Vagina (tissue), 2 donors: ENCODE results near the gene MDM1. TPM values are rescaled to one million over a fixed set of nuclear protein-coding genes. Genes with fewer than 3 reads are reported as not detected.

Experiments
- DNase-seq, 2 donors: peaks; one replicate each; pipeline ENCODE4 v3.0.0-alpha.2; 2017; ENCODE audit errors: extremely low spot score in 2 of 2
- H3K27ac ChIP-seq: fragments of 200-600 bp; sonication (generic); one replicate; pipeline ENCODE4 v1.5.1; 2019
- H3K27me3 ChIP-seq: fragments of 200-600 bp; sonication (generic); one replicate; pipeline ENCODE4 v1.5.1; 2019
- H3K36me3 ChIP-seq, 2 donors: fragments of 200-600 bp; sonication (generic); one replicate each; pipeline ENCODE4 v1.5.1; 2017 to 2019
- H3K4me1 ChIP-seq: fragments of 200-600 bp; sonication (generic); one replicate; pipeline ENCODE4 v1.5.1; 2019
- H3K4me3 ChIP-seq, 2 donors: fragments of 200-600 bp; sonication (generic); 1 replicate in 1 of 2; 2 replicates in 1 of 2; pipeline ENCODE4 v1.5.1; 2016 to 2019
- H3K9me3 ChIP-seq: fragments of 200-600 bp; sonication (generic); one replicate; pipeline ENCODE4 v1.5.1; 2019
- POLR2A ChIP-seq, 2 donors: fragments of 450-650 bp; IDR thresholded peaks; one replicate each; pipeline ENCODE4 v1.6.1; 2017; ENCODE audit warnings: antibody characterized with exemption in 2 of 2, mild to moderate bottlenecking in 2 of 2, moderate library complexity in 2 of 2
- POLR2AphosphoS5 ChIP-seq, 2 donors: sonication (generic); formaldehyde crosslinking; IDR thresholded peaks; one replicate each; pipeline ENCODE4 v1.9.0; 2017; ENCODE audit warnings: antibody characterized with exemption in 2 of 2, mild to moderate bottlenecking in 2 of 2, low read depth in 1 of 2; ENCODE audit not compliant: insufficient read depth in 1 of 2
- intact Hi-C: fragments of 100-400 bp; cut with DNase I; formaldehyde crosslinking; loops from one replicate; pipeline ENCODE4 v1.15.1; 2023
- total RNA-seq: library from RNA; depleted of rRNA; stranded (reverse); fragments of >200 nt; gene quantifications from one replicate; pipeline ENCODE4 v1.2.3, GENCODE V29; 2016
- TF ChIP-seq, protein P1 (sequence below), 3 experiments: fragments of 450-650 bp in 2 of 3; fragments of 200-600 bp in 1 of 3; sonication (generic) in 1 of 3; IDR thresholded peaks; one replicate each; pipeline ENCODE4 v1.5.1; 2017 to 2019; ENCODE audit warnings: antibody characterized with exemption in 3 of 3, mild to moderate bottlenecking in 2 of 3, moderate library complexity in 2 of 3

Gene MDM1
- total RNA-seq, 1 donor from 2014 or later: 30.0 TPM

DNA sequence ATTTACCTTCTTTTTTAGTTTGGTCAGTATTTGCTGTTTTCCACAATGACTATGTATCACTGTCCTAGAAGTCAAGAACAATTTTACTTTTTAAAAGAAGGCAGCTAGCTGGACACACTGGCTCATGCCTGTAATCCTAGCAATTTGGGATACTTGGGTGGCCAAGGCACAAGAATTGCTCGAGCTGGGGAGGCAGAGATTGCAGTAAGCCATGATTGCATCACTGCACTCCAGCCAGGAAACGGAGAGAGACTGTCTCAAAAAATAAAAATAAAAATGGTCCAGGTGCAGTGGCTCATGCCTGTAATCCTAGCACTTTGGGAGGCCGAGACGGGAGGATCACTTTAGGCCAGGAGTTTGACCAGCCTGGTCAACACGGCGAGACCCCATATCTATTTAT is 28.3 kb downstream of the MDM1 start:
- Histone ChIP-seq H3K4me1 (no peaks in the 10 kb centered on the region), H3K9me3 (no peaks in the 10 kb centered on the region), H3K27me3 (no peaks in the 10 kb centered on the region), H3K27ac (no peak overlapping the region), H3K4me3 (no peak overlapping the region), H3K36me3 (peaks cover 0 to 14% of the 10 kb centered on the region in 2 donors)
- intact Hi-C loops: no loop called here
- TF ChIP-seq POLR2A (IDR thresholded peaks at IDR 0.05) (no peak), POLR2AphosphoS5 (IDR thresholded peaks at IDR 0.05; ENCODE audit: insufficient read depth in 1 of 2, low read depth in 1 of 2) (no peak)
- TF ChIP-seq, protein P1, sequence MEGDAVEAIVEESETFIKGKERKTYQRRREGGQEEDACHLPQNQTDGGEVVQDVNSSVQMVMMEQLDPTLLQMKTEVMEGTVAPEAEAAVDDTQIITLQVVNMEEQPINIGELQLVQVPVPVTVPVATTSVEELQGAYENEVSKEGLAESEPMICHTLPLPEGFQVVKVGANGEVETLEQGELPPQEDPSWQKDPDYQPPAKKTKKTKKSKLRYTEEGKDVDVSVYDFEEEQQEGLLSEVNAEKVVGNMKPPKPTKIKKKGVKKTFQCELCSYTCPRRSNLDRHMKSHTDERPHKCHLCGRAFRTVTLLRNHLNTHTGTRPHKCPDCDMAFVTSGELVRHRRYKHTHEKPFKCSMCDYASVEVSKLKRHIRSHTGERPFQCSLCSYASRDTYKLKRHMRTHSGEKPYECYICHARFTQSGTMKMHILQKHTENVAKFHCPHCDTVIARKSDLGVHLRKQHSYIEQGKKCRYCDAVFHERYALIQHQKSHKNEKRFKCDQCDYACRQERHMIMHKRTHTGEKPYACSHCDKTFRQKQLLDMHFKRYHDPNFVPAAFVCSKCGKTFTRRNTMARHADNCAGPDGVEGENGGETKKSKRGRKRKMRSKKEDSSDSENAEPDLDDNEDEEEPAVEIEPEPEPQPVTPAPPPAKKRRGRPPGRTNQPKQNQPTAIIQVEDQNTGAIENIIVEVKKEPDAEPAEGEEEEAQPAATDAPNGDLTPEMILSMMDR (IDR thresholded peaks at IDR 0.05): no peak
- no peak for DNase-seq

DNA sequence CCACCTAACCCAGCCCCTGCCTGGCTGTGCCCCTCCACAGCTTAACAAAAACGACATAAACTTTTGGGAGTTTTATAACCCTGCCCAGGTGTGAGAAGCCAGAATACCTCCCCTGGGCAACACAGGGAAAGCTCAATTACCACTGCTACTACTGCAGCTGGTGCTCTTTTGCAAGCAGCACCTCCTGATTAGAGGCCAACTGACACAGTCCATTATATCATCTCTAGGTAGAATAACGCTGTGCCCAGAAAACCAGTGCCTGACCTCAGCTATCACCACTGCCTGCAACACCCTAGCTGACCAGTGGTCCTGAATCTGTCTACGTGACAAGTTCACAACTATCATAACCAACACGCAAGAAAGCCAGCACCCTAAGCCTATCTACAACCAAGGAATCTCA is 34.2 kb downstream of the MDM1 start:
- Histone ChIP-seq H3K9me3 (no peaks in the 10 kb centered on the region), H3K36me3 (peaks cover 0 to 9% of the 10 kb centered on the region in 2 donors), H3K4me1 (no peaks in the 10 kb centered on the region), H3K4me3 (no peak overlapping the region), H3K27ac (no peak overlapping the region), H3K27me3 (no peaks in the 10 kb centered on the region)
- intact Hi-C loops: no loop called here
- DNase-seq: no peak
- TF ChIP-seq POLR2A (IDR thresholded peaks at IDR 0.05): no peak
- TF ChIP-seq, protein P1 (IDR thresholded peaks at IDR 0.05): no peak
- TF ChIP-seq POLR2AphosphoS5 (IDR thresholded peaks at IDR 0.05; ENCODE audit: insufficient read depth in 1 of 2, low read depth in 1 of 2): no peak

DNA sequence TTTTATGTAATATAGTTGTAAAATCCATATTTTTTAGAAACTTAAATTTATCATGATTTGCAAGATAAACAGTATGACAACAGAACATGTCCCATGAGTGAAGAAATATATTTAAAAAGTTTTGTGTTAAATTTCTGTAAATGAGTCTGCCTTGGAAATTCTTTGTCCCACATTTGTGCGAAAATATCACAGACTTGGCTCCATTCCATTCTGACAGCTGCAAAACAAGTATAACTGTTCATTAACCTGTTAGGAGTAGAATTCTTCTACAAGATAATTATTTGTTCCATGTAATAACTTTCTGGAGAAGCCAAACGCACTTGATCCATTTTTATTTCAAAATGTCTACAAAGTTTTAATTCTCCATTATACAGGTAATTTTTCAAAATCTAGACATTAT is 37.9 kb downstream of the MDM1 start:
- H3K36me3 ChIP-seq: no peaks in the 10 kb centered on the region
- H3K27me3 ChIP-seq: no peaks in the 10 kb centered on the region
- no peak for DNase-seq
- H3K27ac ChIP-seq: no peak overlapping the region
- no peak overlapping the region for H3K4me3 ChIP-seq
- no peak for TF ChIP-seq POLR2A (IDR thresholded peaks at IDR 0.05)
- no peak for TF ChIP-seq POLR2AphosphoS5 (IDR thresholded peaks at IDR 0.05; ENCODE audit: insufficient read depth in 1 of 2, low read depth in 1 of 2)
- TF ChIP-seq, protein P1 (IDR thresholded peaks at IDR 0.05): no peak
- no peaks in the 10 kb centered on the region for H3K4me1 ChIP-seq
- no peaks in the 10 kb centered on the region for H3K9me3 ChIP-seq
- intact Hi-C loops: no loop called here

DNA sequence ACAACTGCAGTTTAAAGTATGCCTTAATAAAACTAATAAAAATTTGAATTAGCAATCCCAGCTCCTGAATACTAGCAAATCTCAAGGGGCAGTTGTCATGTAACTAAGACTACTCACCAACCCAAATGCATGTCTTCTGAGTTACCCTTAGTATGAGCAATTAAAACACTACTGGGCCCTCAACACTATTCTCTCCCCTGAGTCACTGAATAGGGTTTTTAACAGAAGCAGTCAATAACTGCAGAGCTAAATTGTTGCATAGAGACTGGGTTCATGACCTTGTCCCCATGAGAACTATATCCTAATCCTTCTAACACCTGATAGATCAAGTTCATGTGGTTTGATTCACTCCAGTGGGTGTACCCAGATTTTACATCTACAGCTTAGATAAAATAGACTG is 38.8 kb downstream of the MDM1 start:
- intact Hi-C loops: no loop called here
- H3K36me3 ChIP-seq: no peaks in the 10 kb centered on the region
- no peaks in the 10 kb centered on the region for H3K27me3 ChIP-seq
- H3K4me1 ChIP-seq: no peaks in the 10 kb centered on the region
- no peak overlapping the region for H3K27ac ChIP-seq
- no peak overlapping the region for H3K4me3 ChIP-seq
- TF ChIP-seq POLR2AphosphoS5 (IDR thresholded peaks at IDR 0.05; ENCODE audit: insufficient read depth in 1 of 2, low read depth in 1 of 2): no peak
- no peak for TF ChIP-seq POLR2A (IDR thresholded peaks at IDR 0.05)
- TF ChIP-seq, protein P1 (IDR thresholded peaks at IDR 0.05): no peak
- no peaks in the 10 kb centered on the region for H3K9me3 ChIP-seq
- DNase-seq: no peak

DNA sequence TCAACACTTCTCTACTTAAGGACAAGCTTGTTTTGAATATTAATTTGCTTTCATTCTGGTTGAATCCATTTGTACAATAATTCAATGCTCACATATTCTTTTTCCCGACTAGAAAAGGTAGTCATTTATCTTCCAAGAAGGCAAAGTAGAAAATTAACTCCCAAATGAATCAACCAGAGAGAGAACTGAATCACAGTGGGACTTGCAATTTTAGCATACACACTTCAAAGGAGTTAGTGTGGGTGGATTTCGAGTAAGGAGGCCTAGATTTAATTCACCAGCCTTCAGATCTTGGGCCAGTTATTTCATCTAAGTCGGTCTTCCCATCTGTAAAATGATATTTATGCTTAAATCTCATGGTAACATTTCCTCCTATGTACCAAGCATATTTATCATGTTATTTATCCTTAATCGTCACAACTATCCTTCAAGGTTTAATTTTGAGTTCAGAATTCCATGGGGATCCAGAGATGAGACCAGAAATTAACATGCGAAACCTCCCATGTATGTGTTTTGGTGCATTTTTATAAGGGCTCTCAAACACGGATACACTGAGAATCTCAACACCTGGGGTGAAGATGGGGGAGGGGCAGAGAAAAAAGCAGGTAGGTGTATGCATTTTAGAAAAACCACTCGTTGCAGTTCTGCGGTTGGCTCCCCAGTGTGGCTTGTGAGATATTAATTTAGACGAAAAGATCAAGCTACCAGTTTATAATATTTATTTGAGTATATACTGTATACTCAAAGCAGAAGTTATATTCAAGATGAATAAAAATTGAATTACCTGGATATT is 39.8 kb downstream of the MDM1 start:
- intact Hi-C loops: no loop called here
- H3K9me3 ChIP-seq: no peaks in the 10 kb centered on the region
- no peak overlapping the region for H3K4me3 ChIP-seq
- no peaks in the 10 kb centered on the region for H3K36me3 ChIP-seq
- no peak overlapping the region for H3K27ac ChIP-seq
- DNase-seq: no peak
- no peaks in the 10 kb centered on the region for H3K4me1 ChIP-seq
- no peaks in the 10 kb centered on the region for H3K27me3 ChIP-seq
- no peak for TF ChIP-seq POLR2AphosphoS5 (IDR thresholded peaks at IDR 0.05; ENCODE audit: insufficient read depth in 1 of 2, low read depth in 1 of 2)
- TF ChIP-seq POLR2A (IDR thresholded peaks at IDR 0.05): no peak
- TF ChIP-seq, protein P1 (IDR thresholded peaks at IDR 0.05): no peak
